ENCODE results near the gene FBXL14. TPM values are rescaled to one million over a fixed set of nuclear protein-coding genes. Genes with fewer than 3 reads are reported as not detected.
"Not testable (repeated sequence)": the region's sequence is repeated elsewhere in the genome, so short reads cannot be mapped to it uniquely, and the experiment has no call there.

The FBXL14 gene
- total and polyA plus RNA-seq, 9 of the 15 experiments (the other 6 are each of a cell fraction or from before 2014, with no cell fraction given): 0.13 to 9.8 (median 3.3) TPM

- intact Hi-C loops (cut with micrococcal nuclease) (loop anchor here (1.0 kb wide), 1 partner anchor 9 kb away; no protein-coding TSS in a partner anchor), in situ Hi-C loops (cut with MboI) (no loop called here)
- no TSS peak for BruUV-seq (replicated peaks)
- no peaks in the 10 kb centered on the region for H3K79me2 ChIP-seq (ENCODE audit: control insufficient read depth, insufficient read depth, low read length)
- DNase-seq (ENCODE audit: extremely low read depth in 1 of 4, low spot score in 3 of 4) (no peak), FAIRE-seq (no peak), ATAC-seq (no peak)
- TF ChIP-seq, protein P1, sequence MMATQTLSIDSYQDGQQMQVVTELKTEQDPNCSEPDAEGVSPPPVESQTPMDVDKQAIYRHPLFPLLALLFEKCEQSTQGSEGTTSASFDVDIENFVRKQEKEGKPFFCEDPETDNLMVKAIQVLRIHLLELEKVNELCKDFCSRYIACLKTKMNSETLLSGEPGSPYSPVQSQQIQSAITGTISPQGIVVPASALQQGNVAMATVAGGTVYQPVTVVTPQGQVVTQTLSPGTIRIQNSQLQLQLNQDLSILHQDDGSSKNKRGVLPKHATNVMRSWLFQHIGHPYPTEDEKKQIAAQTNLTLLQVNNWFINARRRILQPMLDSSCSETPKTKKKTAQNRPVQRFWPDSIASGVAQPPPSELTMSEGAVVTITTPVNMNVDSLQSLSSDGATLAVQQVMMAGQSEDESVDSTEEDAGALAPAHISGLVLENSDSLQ (IDR thresholded peaks at IDR 0.05): no peak
- TF ChIP-seq, protein P2, sequence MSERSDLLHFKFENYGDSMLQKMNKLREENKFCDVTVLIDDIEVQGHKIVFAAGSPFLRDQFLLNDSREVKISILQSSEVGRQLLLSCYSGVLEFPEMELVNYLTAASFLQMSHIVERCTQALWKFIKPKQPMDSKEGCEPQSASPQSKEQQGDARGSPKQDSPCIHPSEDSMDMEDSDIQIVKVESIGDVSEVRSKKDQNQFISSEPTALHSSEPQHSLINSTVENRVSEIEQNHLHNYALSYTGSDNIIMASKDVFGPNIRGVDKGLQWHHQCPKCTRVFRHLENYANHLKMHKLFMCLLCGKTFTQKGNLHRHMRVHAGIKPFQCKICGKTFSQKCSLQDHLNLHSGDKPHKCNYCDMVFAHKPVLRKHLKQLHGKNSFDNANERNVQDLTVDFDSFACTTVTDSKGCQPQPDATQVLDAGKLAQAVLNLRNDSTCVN (CRISPR knock-in tag; IDR thresholded peaks at IDR 0.05): no peak
- no peak overlapping the region for H2AFZ ChIP-seq (ENCODE audit: low read depth, low read length)
- no peak overlapping the region for H3K4me3 ChIP-seq
- ChIA-PET CTCF (ENCODE audit: low intra/inter-chr PET ratio) (no interaction called here), POLR2A (no interaction called here)
- H3K36me3 ChIP-seq (ENCODE audit: control insufficient read depth, insufficient read depth, low read length): no peaks in the 10 kb centered on the region
- no peak overlapping the region for H3K27ac ChIP-seq (ENCODE audit: extremely low read depth, low read depth, low read length)
- peaks cover 0 to 4% of the 10 kb centered on the region in 2 experiments; a peak in 1 of 5 replicates for H3K4me1 ChIP-seq (replicated peaks in 1 of 2; ENCODE audit: control insufficient read depth in 2 of 2, insufficient read depth in 2 of 2, low read length in 2 of 2)
- H3K9ac ChIP-seq (ENCODE audit: insufficient read depth in 1 of 2, low read depth in 2 of 2, low read length in 2 of 2): no peak overlapping the region
- 60% methylated on average over 5 of the region's 6 CpGs for WGBS (ENCODE audit: insufficient coverage, low coverage, missing lambda C conversion rate)
- H3K27me3 ChIP-seq (ENCODE audit: control insufficient read depth in 2 of 2, insufficient read depth in 2 of 2, low read length in 2 of 2): no peaks in the 10 kb centered on the region
- no peaks in the 10 kb centered on the region for H3K9me1 ChIP-seq (ENCODE audit: control insufficient read depth, insufficient read depth, low read length)
- no peaks in the 10 kb centered on the region for H4K20me1 ChIP-seq (replicated peaks; ENCODE audit: control insufficient read depth, insufficient read depth, low read length)
- H3K4me2 ChIP-seq (ENCODE audit: insufficient read depth, low read length): no peak overlapping the region
- no peaks in the 10 kb centered on the region for H3K9me3 ChIP-seq (replicated peaks; ENCODE audit: control insufficient read depth, insufficient read depth, low read depth, low read length)
These were observed 34.7 kb downstream of the FBXL14 start for GRCh38 chr12:1559676-1560091.

DNA sequence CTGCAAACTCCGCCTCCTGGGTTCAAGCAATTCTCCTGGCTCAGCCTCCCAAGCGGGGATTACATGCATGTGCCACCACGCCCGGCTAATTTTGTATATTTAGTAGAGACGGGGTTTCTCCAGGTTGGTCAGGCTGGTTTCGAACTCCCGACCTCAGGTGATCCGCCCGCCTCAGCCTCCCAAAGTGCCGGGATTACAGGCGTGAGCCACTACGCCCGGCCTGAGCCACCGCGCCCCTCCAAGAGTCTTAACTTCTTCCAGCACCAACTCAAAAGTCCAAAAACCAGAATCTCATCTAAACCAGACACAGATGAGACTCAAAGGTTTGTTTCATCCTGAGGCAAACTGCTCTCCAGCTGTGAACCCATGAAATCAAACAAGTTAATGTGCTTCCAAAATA, 36.3 kb downstream of the FBXL14 start:
- in situ Hi-C loops (cut with MboI); H2AFZ ChIP-seq (ENCODE audit: low read depth, low read length); H3K36me3 ChIP-seq (ENCODE audit: control insufficient read depth, insufficient read depth, low read length); H3K4me1 ChIP-seq (replicated peaks in 1 of 2; ENCODE audit: control insufficient read depth in 2 of 2, insufficient read depth in 2 of 2, low read length in 2 of 2); H3K9me1 ChIP-seq (ENCODE audit: control insufficient read depth, insufficient read depth, low read length); CTCF ChIA-PET (ENCODE audit: low intra/inter-chr PET ratio); H3K27me3 ChIP-seq (ENCODE audit: control insufficient read depth in 2 of 2, insufficient read depth in 2 of 2, low read length in 2 of 2); H4K20me1 ChIP-seq (replicated peaks; ENCODE audit: control insufficient read depth, insufficient read depth, low read length); POLR2A ChIA-PET; H3K9ac ChIP-seq (ENCODE audit: insufficient read depth in 1 of 2, low read depth in 2 of 2, low read length in 2 of 2); intact Hi-C loops (cut with micrococcal nuclease); H3K4me2 ChIP-seq (ENCODE audit: insufficient read depth, low read length); ATAC-seq; H3K4me3 ChIP-seq; DNase-seq (ENCODE audit: extremely low read depth in 1 of 4, low spot score in 3 of 4); H3K9me3 ChIP-seq (replicated peaks; ENCODE audit: control insufficient read depth, insufficient read depth, low read depth, low read length); FAIRE-seq; H3K27ac ChIP-seq (ENCODE audit: extremely low read depth, low read depth, low read length); H3K79me2 ChIP-seq (ENCODE audit: control insufficient read depth, insufficient read depth, low read length); BruUV-seq (replicated peaks): not testable (repeated sequence)
- 93% methylated on average over 5 of the region's 15 CpGs for WGBS (ENCODE audit: insufficient coverage, low coverage, missing lambda C conversion rate)
